Endothelial cell of umbilical vein (primary cell): Measurements from ENCODE around the gene MLF2. TPM values are rescaled to one million over a fixed set of nuclear protein-coding genes. Genes with fewer than 3 reads are reported as not detected.

ENCODE experiments used
- BruUV-seq: library from RNA; stranded (reverse); fragments of 400-500 nt; replicated peaks from 2 replicates; lab custom pipeline; 2021; lab: Mats Ljungman, UMichigan
- CTCF ChIA-PET: fragments of 300-600, 350-600 bp; sonication (Branson Sonifier 250); formaldehyde crosslinking; loops from one replicate; lab custom pipeline; 2021; ENCODE audit warnings: antibody characterized with exemption, inconsistent platforms; lab: Charles Lee
- POLR2A ChIA-PET: fragments of 300-600, 350-600 bp; sonication (Branson Sonifier 250); formaldehyde crosslinking; loops from one replicate; lab custom pipeline; 2021; ENCODE audit warnings: antibody characterized with exemption, inconsistent platforms; lab: Charles Lee
- DNase-seq: peaks from one replicate; pipeline ENCODE4 v3.0.0-alpha.2; 2011; ENCODE audit warnings: low read depth, low spot score
- FAIRE-seq: peaks from 2 replicates; lab custom pipeline; 2011; peaks lifted over from hg19 to GRCh38; lab: Jason Lieb, UNC
- H2AFZ ChIP-seq: 2 replicates; pipeline ENCODE4 v1.6.0; 2012; ENCODE audit warnings: low read depth, low read length, control low read depth, inconsistent platforms
- H3K27ac ChIP-seq: 2 replicates; pipeline ENCODE4 v1.5.1; 2011; ENCODE audit warnings: low read depth, mild to moderate bottlenecking, control low read depth, low read length, moderate library complexity; ENCODE audit not compliant: insufficient read depth
- H3K27me3 ChIP-seq, 2 experiments: 2 replicates each; pipeline versions ENCODE4 v1.6.0 to v1.6.1; 2011; ENCODE audit warnings: low read length in 2 of 2, mixed read lengths in 1 of 2; ENCODE audit not compliant: control insufficient read depth in 2 of 2, insufficient read depth in 2 of 2
- H3K36me3 ChIP-seq, 2 experiments: 2 replicates in 1 of 2; 3 replicates in 1 of 2; pipeline ENCODE4 v1.5.1; 2011; ENCODE audit warnings: low read length in 2 of 2, mild to moderate bottlenecking in 1 of 2, moderate library complexity in 1 of 2; ENCODE audit not compliant: control insufficient read depth in 2 of 2, insufficient read depth in 2 of 2; ENCODE audit errors: extremely low read depth in 1 of 2
- H3K4me1 ChIP-seq: 3 replicates; pipeline ENCODE4 v1.5.1; 2011; ENCODE audit warnings: mild to moderate bottlenecking, low read length; ENCODE audit not compliant: control insufficient read depth, insufficient read depth; ENCODE audit errors: extremely low read depth
- H3K4me2 ChIP-seq: 2 replicates; pipeline ENCODE4 v1.6.1; 2011; ENCODE audit warnings: low read length, control low read depth, mixed read lengths; ENCODE audit not compliant: insufficient read depth
- H3K4me3 ChIP-seq, 3 experiments: fragments of 200-600 bp in 1 of 3; sonication (generic), shearing (Covaris generic) in 1 of 3; replicated peaks in 1 of 3; 2 replicates each; pipeline ENCODE4 v1.5.1; 2011 to 2016; ENCODE audit warnings: control low read depth in 3 of 3, low read length in 3 of 3, mild to moderate bottlenecking in 2 of 3, inconsistent platforms in 1 of 3, low read depth in 1 of 3, moderate library complexity in 1 of 3; ENCODE audit not compliant: insufficient read depth in 1 of 3
- H3K79me2 ChIP-seq: 2 replicates; pipeline ENCODE4 v1.6.0; 2012; ENCODE audit warnings: low read length, inconsistent platforms; ENCODE audit not compliant: control insufficient read depth, insufficient read depth
- H3K9ac ChIP-seq: replicated peaks from 2 replicates; pipeline ENCODE3; 2011; ENCODE audit warnings: low read length, control low read depth; ENCODE audit not compliant: insufficient read depth; ENCODE audit errors: extremely low read depth
- H3K9me1 ChIP-seq: replicated peaks from 3 replicates; pipeline ENCODE4 v1.6.0; 2011; ENCODE audit warnings: mild to moderate bottlenecking, low read length; ENCODE audit not compliant: control insufficient read depth, insufficient read depth; ENCODE audit errors: extremely low read depth
- H3K9me3 ChIP-seq: replicated peaks from 2 replicates; pipeline ENCODE4 v1.5.1; 2012; ENCODE audit warnings: low read length, inconsistent platforms; ENCODE audit not compliant: control insufficient read depth, insufficient read depth
- H4K20me1 ChIP-seq: replicated peaks from 2 replicates; pipeline ENCODE3; 2011; ENCODE audit warnings: mild to moderate bottlenecking, low read length; ENCODE audit not compliant: control insufficient read depth, insufficient read depth; ENCODE audit errors: extremely low read depth
- EZH2 ChIP-seq: IDR thresholded peaks from 2 replicates; pipeline ENCODE4 v1.6.1; 2012; ENCODE audit warnings: borderline replicate concordance, low read depth, mild to moderate bottlenecking, moderate library complexity, low read length, inconsistent platforms; ENCODE audit not compliant: severe bottlenecking
- FOS ChIP-seq: IDR thresholded peaks from 2 replicates; pipeline ENCODE4 v1.6.1; 2011; ENCODE audit warnings: mild to moderate bottlenecking, low read length, moderate library complexity, borderline replicate concordance; ENCODE audit not compliant: insufficient read depth
- GATA2 ChIP-seq: IDR thresholded peaks from 2 replicates; pipeline ENCODE4 v1.7.0; 2011; ENCODE audit warnings: low read depth, mild to moderate bottlenecking, moderate library complexity, mixed read lengths, low read length; ENCODE audit not compliant: insufficient read length, insufficient read depth
- JUN ChIP-seq: IDR thresholded peaks from 2 replicates; pipeline ENCODE4 v1.6.1; 2011; ENCODE audit warnings: borderline replicate concordance, low read depth; ENCODE audit not compliant: insufficient read length, insufficient read depth
- MYC ChIP-seq: IDR thresholded peaks from one replicate; pipeline ENCODE4 v1.6.1; 2011; ENCODE audit warnings: mild to moderate bottlenecking, low read depth, low read length
- POLR2A ChIP-seq: IDR thresholded peaks from 2 replicates; pipeline ENCODE4 v1.6.1; 2012; ENCODE audit warnings: low read depth, mild to moderate bottlenecking, control low read depth, low read length
- POLR2AphosphoS5 ChIP-seq: IDR thresholded peaks from 2 replicates; pipeline ENCODE4 v1.6.1; 2012; ENCODE audit warnings: low read depth, mild to moderate bottlenecking, control low read depth, low read length, moderate library complexity; ENCODE audit not compliant: insufficient read depth
- dilution Hi-C: fragments of 300-500 bp; cut with MboI; formaldehyde crosslinking; loops from one replicate; pipeline ENCODE4 v1.15.0; 2019; ENCODE audit warnings: low sequenced_read_pairs; ENCODE audit not compliant: extremely low pct_ligation_motif_present
- intact Hi-C: fragments of 100-400 bp; cut with micrococcal nuclease; formaldehyde crosslinking; loops from one replicate; pipeline ENCODE4 v1.10.0; 2022
- polyA plus RNA-seq, 4 experiments: library from polyadenylated mRNA; depleted of rRNA in 3 of 4; stranded (reverse) in 3 of 4; unstranded in 1 of 4; fragments of >200 nt; gene quantifications; 2 replicates each; pipeline versions ENCODE4 v1.2.1 to v1.2.3, GENCODE V29; 2011 to 2012; ENCODE audit warnings: missing spikeins in 1 of 4
- total RNA-seq: library from RNA; stranded (reverse); gene quantifications from 2 replicates; pipeline ENCODE4 v1.2.3, GENCODE V29; 2021
- TF ChIP-seq, protein P1 (sequence below): IDR thresholded peaks from 2 replicates; pipeline ENCODE4 v1.6.1; 2011; ENCODE audit not compliant: insufficient read depth, insufficient read length
- TF ChIP-seq, protein P2 (sequence below), 2 donors: IDR thresholded peaks; 1 replicate in 1 of 2; 2 replicates in 1 of 2; pipeline ENCODE4 v1.5.1; 2011; ENCODE audit warnings: low read length in 2 of 2, mild to moderate bottlenecking in 2 of 2, moderate library complexity in 2 of 2, control low read depth in 1 of 2, inconsistent platforms in 1 of 2, low read depth in 1 of 2; ENCODE audit not compliant: insufficient read depth in 1 of 2; ENCODE audit errors: extremely low read depth in 1 of 2

The MLF2 gene
- total and polyA plus RNA-seq, 2 donors (not counting 3 experiments of a cell fraction or from before 2014, with no cell fraction given) = 147 to 306 TPM

DNA sequence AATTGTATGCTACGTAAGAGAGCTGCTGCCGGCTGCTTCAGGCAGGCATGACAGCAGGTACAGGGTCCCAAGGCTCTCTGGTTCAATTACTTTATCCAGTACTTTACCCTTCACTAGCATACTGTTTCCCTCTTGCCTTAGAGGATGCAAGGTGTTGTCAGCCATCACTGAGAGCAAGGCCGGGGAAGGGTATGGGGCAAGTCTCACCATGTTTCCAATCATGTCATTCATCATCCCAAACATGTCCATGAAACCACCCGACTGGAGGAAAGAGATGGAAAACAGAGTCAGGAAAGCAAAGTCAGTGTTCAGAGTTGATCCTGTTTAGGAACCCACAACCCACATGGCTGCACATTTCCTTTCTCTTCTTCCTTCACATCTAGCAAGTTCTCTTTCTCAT is 2.4 kb downstream of the MLF2 start:
- POLR2A ChIA-PET = no interaction called here
- no peaks in the 10 kb centered on the region for H3K27me3 ChIP-seq
- no TSS peak for BruUV-seq
- intact Hi-C loops (no loop called here), dilution Hi-C loops (no loop called here)
- DNase-seq = no peak
- H3K36me3 ChIP-seq = peaks cover 21 to 41% of the 10 kb centered on the region in 2 experiments
- CTCF ChIA-PET = interaction anchor here (6.1 kb wide), 1 partner anchor 18 kb away, joined by 234 read pairs; the partner anchor contains the start of genes LAG3 and PTMS
- no peak overlapping the region for H2AFZ ChIP-seq
- H3K27ac ChIP-seq = no peak overlapping the region
- H3K79me2 ChIP-seq = peaks cover 16% of the 10 kb centered on the region
- TF ChIP-seq FOS (no peak), POLR2A (no peak), EZH2 (no peak), POLR2AphosphoS5 (no peak), JUN (no peak), GATA2 (no peak), MYC (no peak)
- TF ChIP-seq, protein P1, sequence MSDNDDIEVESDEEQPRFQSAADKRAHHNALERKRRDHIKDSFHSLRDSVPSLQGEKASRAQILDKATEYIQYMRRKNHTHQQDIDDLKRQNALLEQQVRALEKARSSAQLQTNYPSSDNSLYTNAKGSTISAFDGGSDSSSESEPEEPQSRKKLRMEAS = no peak
- TF ChIP-seq, protein P2, sequence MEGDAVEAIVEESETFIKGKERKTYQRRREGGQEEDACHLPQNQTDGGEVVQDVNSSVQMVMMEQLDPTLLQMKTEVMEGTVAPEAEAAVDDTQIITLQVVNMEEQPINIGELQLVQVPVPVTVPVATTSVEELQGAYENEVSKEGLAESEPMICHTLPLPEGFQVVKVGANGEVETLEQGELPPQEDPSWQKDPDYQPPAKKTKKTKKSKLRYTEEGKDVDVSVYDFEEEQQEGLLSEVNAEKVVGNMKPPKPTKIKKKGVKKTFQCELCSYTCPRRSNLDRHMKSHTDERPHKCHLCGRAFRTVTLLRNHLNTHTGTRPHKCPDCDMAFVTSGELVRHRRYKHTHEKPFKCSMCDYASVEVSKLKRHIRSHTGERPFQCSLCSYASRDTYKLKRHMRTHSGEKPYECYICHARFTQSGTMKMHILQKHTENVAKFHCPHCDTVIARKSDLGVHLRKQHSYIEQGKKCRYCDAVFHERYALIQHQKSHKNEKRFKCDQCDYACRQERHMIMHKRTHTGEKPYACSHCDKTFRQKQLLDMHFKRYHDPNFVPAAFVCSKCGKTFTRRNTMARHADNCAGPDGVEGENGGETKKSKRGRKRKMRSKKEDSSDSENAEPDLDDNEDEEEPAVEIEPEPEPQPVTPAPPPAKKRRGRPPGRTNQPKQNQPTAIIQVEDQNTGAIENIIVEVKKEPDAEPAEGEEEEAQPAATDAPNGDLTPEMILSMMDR (IDR thresholded peaks at IDR 0.05; ENCODE audit: extremely low read depth in 1 of 2, insufficient read depth in 1 of 2, low read depth in 1 of 2, low read length in 2 of 2) = no peak
- no peak overlapping the region for H3K4me3 ChIP-seq
- peaks cover 10% of the 10 kb centered on the region for H3K4me1 ChIP-seq
- no peak for FAIRE-seq
- no peaks in the 10 kb centered on the region for H3K9me1 ChIP-seq
- no peaks in the 10 kb centered on the region for H4K20me1 ChIP-seq
- H3K4me2 ChIP-seq = no peak overlapping the region
- no peaks in the 10 kb centered on the region for H3K9me3 ChIP-seq
- H3K9ac ChIP-seq = no peak overlapping the region
